NB4 (cell line): ENCODE measurements around the gene DGKB.

Experiments used
- DNase-seq: peaks from one replicate; pipeline ENCODE4 v3.0.0; 2010; ENCODE audit warnings: low read depth
- H3K4me3 ChIP-seq: one replicate; pipeline ENCODE4 v1.5.1; 2011; ENCODE audit warnings: mild to moderate bottlenecking, low read depth, low read length, moderate library complexity
- CTCF ChIP-seq: IDR thresholded peaks from one replicate; pipeline ENCODE4 v1.5.1; 2012; ENCODE audit warnings: low read depth, low read length
- MAX ChIP-seq: IDR thresholded peaks from 2 replicates; pipeline ENCODE4 v1.6.1; 2011; ENCODE audit warnings: low read depth, low read length
- MYC ChIP-seq: IDR thresholded peaks from 2 replicates; pipeline ENCODE4 v1.6.1; 2011; ENCODE audit warnings: low read depth, low read length
- POLR2A ChIP-seq: IDR thresholded peaks from 2 replicates; pipeline ENCODE4 v1.6.1; 2011; ENCODE audit warnings: mild to moderate bottlenecking; ENCODE audit not compliant: insufficient read length; ENCODE audit errors: extremely low read depth

Gene DGKB

GRCh38 chr7:14688208-14688607 lies 214.3 kb downstream of the DGKB start:
- DNase-seq, result no peak
- no peak overlapping the region for H3K4me3 ChIP-seq
- TF ChIP-seq POLR2A, result no peak
- no peak for TF ChIP-seq MYC
- TF ChIP-seq CTCF, result no peak
- no peak for TF ChIP-seq MAX

- no peak overlapping the region for H3K4me3 ChIP-seq
- TF ChIP-seq POLR2A, result no peak
- TF ChIP-seq MAX, result no peak
- TF ChIP-seq CTCF, result no peak
- TF ChIP-seq MYC, result no peak
- DNase-seq, result no peak
Measured at GRCh38 chr7:14687777-14688176, 214.8 kb downstream of the DGKB start.

GRCh38 chr7:14687241-14687640 lies 215.3 kb downstream of the DGKB start:
- TF ChIP-seq MAX (no peak), POLR2A (no peak), MYC (no peak), CTCF (no peak)
- no peak overlapping the region for H3K4me3 ChIP-seq
- DNase-seq, result no peak

- H3K4me3 ChIP-seq, result no peak overlapping the region
- DNase-seq, result no peak
- TF ChIP-seq CTCF (no peak), MYC (no peak), MAX (no peak), POLR2A (no peak)
Measured at GRCh38 chr7:14685167-14685566, 217.4 kb downstream of the DGKB start.

- TF ChIP-seq MAX, result no peak
- TF ChIP-seq POLR2A, result no peak
- no peak for TF ChIP-seq MYC
- TF ChIP-seq CTCF, result no peak
- H3K4me3 ChIP-seq, result no peak overlapping the region
- DNase-seq, result no peak
Measured at GRCh38 chr7:14682910-14683465, 219.6 kb downstream of the DGKB start.

- TF ChIP-seq MYC (no peak), POLR2A (no peak), MAX (no peak), CTCF (no peak)
- H3K4me3 ChIP-seq, result no peak overlapping the region
- no peak for DNase-seq
Measured at GRCh38 chr7:14676896-14677295, 225.7 kb downstream of the DGKB start.
